Measurements from ENCODE around the gene ATF3. TPM values are rescaled to one million over a fixed set of nuclear protein-coding genes. Genes with fewer than 3 reads are reported as not detected.
"Not testable (repeated sequence)": the region's sequence is repeated elsewhere in the genome, so short reads cannot be mapped to it uniquely, and the experiment has no call there.

The ATF3 gene
- total and polyA plus RNA-seq, 2 donors = 20.2 to 118 TPM

- Histone ChIP-seq H3K4me3 (ENCODE audit: low read depth, low read length) (no peak overlapping the region), H3K4me1 (ENCODE audit: insufficient read depth) (peaks cover 2% of the 10 kb centered on the region), H3K27ac (ENCODE audit: low read depth) (no peak overlapping the region), H3K36me3 (ENCODE audit: insufficient read depth) (no peaks in the 10 kb centered on the region)
- WGBS = 83% methylated on average over 1 of the region's 1 CpG
- no peak for DNase-seq (ENCODE audit: extremely low spot score)
Observed at GRCh38 chr1:212635141-212635631, 26.6 kb downstream of the ATF3 start.

GRCh38 chr1:212637902-212638301 is 29.3 kb downstream of the ATF3 start:
- 78% methylated on average over 5 of the region's 5 CpGs for WGBS
- no peak overlapping the region for H3K27ac ChIP-seq (ENCODE audit: low read depth)
- no peak overlapping the region for H3K4me3 ChIP-seq (ENCODE audit: low read depth, low read length)

GRCh38 chr1:212638492-212639151 is 30.1 kb downstream of the ATF3 start:
- no peak overlapping the region for H3K27ac ChIP-seq (ENCODE audit: low read depth)
- peaks cover 2% of the 10 kb centered on the region for H3K4me1 ChIP-seq (ENCODE audit: insufficient read depth)
- 54% methylated on average over 4 of the region's 4 CpGs for WGBS
- DNase-seq (ENCODE audit: extremely low spot score) = no peak
- no peak overlapping the region for H3K4me3 ChIP-seq (ENCODE audit: low read depth, low read length)
- H3K36me3 ChIP-seq (ENCODE audit: insufficient read depth) = no peaks in the 10 kb centered on the region

More at GRCh38 chr1:212637902-212638301, 29.3 kb downstream of the ATF3 start:
- H3K4me1 ChIP-seq (ENCODE audit: insufficient read depth) = peaks cover 2% of the 10 kb centered on the region
- DNase-seq (ENCODE audit: extremely low spot score) = no peak
- no peaks in the 10 kb centered on the region for H3K36me3 ChIP-seq (ENCODE audit: insufficient read depth)

GRCh38 chr1:212639524-212639923 is 31.0 kb downstream of the ATF3 start:
- not testable (repeated sequence) for H3K36me3 ChIP-seq (ENCODE audit: insufficient read depth); H3K4me3 ChIP-seq (ENCODE audit: low read depth, low read length); DNase-seq (ENCODE audit: extremely low spot score); H3K4me1 ChIP-seq (ENCODE audit: insufficient read depth); H3K27ac ChIP-seq (ENCODE audit: low read depth)
- WGBS = 95% methylated on average over 2 of the region's 2 CpGs

- Histone ChIP-seq H3K4me1 (ENCODE audit: insufficient read depth) (peaks cover 2% of the 10 kb centered on the region), H3K27ac (ENCODE audit: low read depth) (no peak overlapping the region), H3K4me3 (ENCODE audit: low read depth, low read length) (no peak overlapping the region), H3K36me3 (ENCODE audit: insufficient read depth) (no peaks in the 10 kb centered on the region)
- WGBS = 94% methylated on average over 3 of the region's 3 CpGs
- no peak for DNase-seq (ENCODE audit: extremely low spot score)
Observed at GRCh38 chr1:212640223-212640878, 31.8 kb downstream of the ATF3 start.

- H3K36me3 ChIP-seq (ENCODE audit: insufficient read depth) = no peaks in the 10 kb centered on the region
- no peaks in the 10 kb centered on the region for H3K4me1 ChIP-seq (ENCODE audit: insufficient read depth)
- H3K4me3 ChIP-seq (ENCODE audit: low read depth, low read length) = no peak overlapping the region
- H3K27ac ChIP-seq (ENCODE audit: low read depth) = no peak overlapping the region
- 95% methylated on average over 1 of the region's 1 CpG for WGBS
- no peak for DNase-seq (ENCODE audit: extremely low spot score)
Observed at GRCh38 chr1:212641956-212642355, 33.4 kb downstream of the ATF3 start.

- H3K27ac ChIP-seq (ENCODE audit: low read depth) = no peak overlapping the region
- DNase-seq (ENCODE audit: extremely low spot score) = no peak
- no peaks in the 10 kb centered on the region for H3K36me3 ChIP-seq (ENCODE audit: insufficient read depth)
- 89% methylated on average over 2 of the region's 2 CpGs for WGBS
- H3K4me3 ChIP-seq (ENCODE audit: low read depth, low read length) = no peak overlapping the region
- H3K4me1 ChIP-seq (ENCODE audit: insufficient read depth) = no peaks in the 10 kb centered on the region
Observed at GRCh38 chr1:212643877-212644276, 35.3 kb downstream of the ATF3 start.

GRCh38 chr1:212644866-212645545 is 36.4 kb downstream of the ATF3 start:
- no peak for DNase-seq (ENCODE audit: extremely low spot score)
- H3K4me3 ChIP-seq (ENCODE audit: low read depth, low read length) = no peak overlapping the region
- no peaks in the 10 kb centered on the region for H3K36me3 ChIP-seq (ENCODE audit: insufficient read depth)
- no peaks in the 10 kb centered on the region for H3K4me1 ChIP-seq (ENCODE audit: insufficient read depth)
- WGBS = 81% methylated on average over 6 of the region's 6 CpGs
- no peak overlapping the region for H3K27ac ChIP-seq (ENCODE audit: low read depth)

GRCh38 chr1:212645546-212646543 is 37.3 kb downstream of the ATF3 start:
- DNase-seq (ENCODE audit: extremely low spot score) = no peak
- Histone ChIP-seq H3K27ac (ENCODE audit: low read depth) (no peak overlapping the region), H3K4me1 (ENCODE audit: insufficient read depth) (no peaks in the 10 kb centered on the region), H3K36me3 (ENCODE audit: insufficient read depth) (no peaks in the 10 kb centered on the region), H3K4me3 (ENCODE audit: low read depth, low read length) (no peak overlapping the region)
- 83% methylated on average over 13 of the region's 13 CpGs for WGBS

GRCh38 chr1:212646588-212646987 is 38.0 kb downstream of the ATF3 start:
- no peaks in the 10 kb centered on the region for H3K4me1 ChIP-seq (ENCODE audit: insufficient read depth)
- no peak overlapping the region for H3K27ac ChIP-seq (ENCODE audit: low read depth)
- H3K36me3 ChIP-seq (ENCODE audit: insufficient read depth) = no peaks in the 10 kb centered on the region
- H3K4me3 ChIP-seq (ENCODE audit: low read depth, low read length) = no peak overlapping the region
- DNase-seq (ENCODE audit: extremely low spot score) = no peak
- WGBS = 88% methylated on average over 19 of the region's 19 CpGs

- H3K4me1 ChIP-seq (ENCODE audit: insufficient read depth) = no peaks in the 10 kb centered on the region
- WGBS = 91% methylated on average over 11 of the region's 11 CpGs
- no peak overlapping the region for H3K27ac ChIP-seq (ENCODE audit: low read depth)
- H3K36me3 ChIP-seq (ENCODE audit: insufficient read depth) = no peaks in the 10 kb centered on the region
- DNase-seq (ENCODE audit: extremely low spot score) = no peak
- H3K4me3 ChIP-seq (ENCODE audit: low read depth, low read length) = no peak overlapping the region
Observed at GRCh38 chr1:212647004-212647403, 38.4 kb downstream of the ATF3 start.

GRCh38 chr1:212648431-212648830 is 39.9 kb downstream of the ATF3 start:
- no peaks in the 10 kb centered on the region for H3K36me3 ChIP-seq (ENCODE audit: insufficient read depth)
- no peaks in the 10 kb centered on the region for H3K4me1 ChIP-seq (ENCODE audit: insufficient read depth)
- WGBS = 68% methylated on average over 3 of the region's 3 CpGs
- H3K4me3 ChIP-seq (ENCODE audit: low read depth, low read length) = no peak overlapping the region
- DNase-seq (ENCODE audit: extremely low spot score) = no peak
- H3K27ac ChIP-seq (ENCODE audit: low read depth) = no peak overlapping the region

- WGBS = 75% methylated on average over 2 of the region's 2 CpGs
- DNase-seq (ENCODE audit: extremely low spot score) = no peak
- no peaks in the 10 kb centered on the region for H3K4me1 ChIP-seq (ENCODE audit: insufficient read depth)
- H3K4me3 ChIP-seq (ENCODE audit: low read depth, low read length) = no peak overlapping the region
- no peaks in the 10 kb centered on the region for H3K36me3 ChIP-seq (ENCODE audit: insufficient read depth)
- H3K27ac ChIP-seq (ENCODE audit: low read depth) = no peak overlapping the region
Observed at GRCh38 chr1:212649020-212649419, 40.5 kb downstream of the ATF3 start.
